GM18526 (cell line): ENCODE results near the gene GCSAM.

Experiments
- POLR2A ChIP-seq: IDR thresholded peaks from 3 replicates; pipeline ENCODE4 v1.6.1; 2011; ENCODE audit not compliant: insufficient read length; ENCODE audit errors: extremely low read depth

GCSAM gene

GRCh38 chr3:112134335-112135124 is 1.5 kb upstream of the GCSAM start:
- no peak for TF ChIP-seq POLR2A

DNA sequence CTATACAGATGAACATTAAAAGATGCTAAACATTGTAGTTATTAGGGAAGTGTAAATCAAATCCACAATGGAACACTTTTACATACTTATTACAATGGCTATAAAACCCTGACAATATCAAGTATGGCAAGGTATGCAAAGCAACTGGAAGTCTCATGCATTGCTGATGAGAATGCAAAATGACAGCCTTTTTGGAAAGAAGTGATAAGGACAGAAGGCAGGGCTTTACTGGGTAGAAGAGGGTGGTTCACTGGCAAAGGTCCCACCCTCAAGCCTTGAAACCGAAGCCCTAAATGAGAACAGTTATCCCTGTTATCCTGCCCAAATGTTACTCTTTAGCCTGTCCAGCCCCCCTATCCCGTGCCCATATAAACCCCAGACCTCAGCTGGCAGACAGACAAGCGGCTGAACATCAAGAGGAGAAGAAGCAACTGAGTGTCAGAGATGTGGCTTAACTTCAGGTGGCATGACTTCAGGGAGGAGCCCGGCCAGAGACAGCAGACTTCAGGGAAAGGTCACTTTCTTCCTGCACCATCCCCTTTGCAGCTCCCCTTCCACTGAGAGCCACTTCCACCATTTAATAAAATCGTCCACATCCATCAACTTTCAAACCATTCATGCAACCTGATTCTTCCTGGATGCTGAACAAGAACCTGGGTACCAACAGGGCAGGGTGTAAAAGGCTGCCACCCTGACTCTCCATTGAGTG is 732 bp upstream of the GCSAM start:
- no peak for TF ChIP-seq POLR2A

DNA sequence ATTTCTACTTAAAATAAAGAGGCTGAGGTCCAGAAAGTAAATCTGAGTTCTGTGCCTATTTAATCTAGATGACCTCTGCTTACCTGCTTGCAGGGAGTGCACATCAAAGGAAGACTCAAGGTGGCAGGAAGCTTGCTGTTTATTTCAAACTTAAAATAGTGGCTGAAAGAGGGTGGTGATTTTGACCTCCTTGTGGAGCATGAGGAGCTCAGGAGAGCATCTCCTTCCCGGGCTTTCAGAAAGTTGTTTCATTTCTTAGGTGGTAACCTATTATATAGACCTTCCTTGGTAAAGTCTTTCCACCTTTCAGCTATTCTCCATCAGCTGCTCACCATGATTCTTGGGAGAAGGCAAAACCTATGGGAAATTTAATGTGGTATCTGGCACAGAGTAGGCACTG is 494 bp downstream of the GCSAM start:
- no peak for TF ChIP-seq POLR2A

DNA sequence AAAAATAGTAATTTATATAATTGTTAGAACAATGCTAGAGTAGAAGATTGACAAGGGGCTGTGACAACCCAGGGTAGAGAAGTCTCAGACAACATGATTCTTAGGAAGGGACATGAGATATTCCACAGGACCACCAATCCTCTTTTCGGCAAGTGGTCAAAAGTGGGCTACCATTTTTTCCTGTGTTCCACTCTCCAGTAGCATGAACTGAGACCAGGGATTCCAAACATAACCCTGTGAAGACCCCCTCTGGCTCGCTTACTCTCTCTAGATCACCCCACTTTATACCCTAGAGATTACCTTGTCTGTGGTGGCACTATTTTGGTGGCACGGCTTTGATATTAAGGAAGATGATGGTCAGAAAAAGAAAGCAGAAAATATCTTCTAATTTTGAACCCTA is 960 bp downstream of the GCSAM start:
- no peak for TF ChIP-seq POLR2A

- no peak for TF ChIP-seq POLR2A
Observed at GRCh38 chr3:112131111-112131510, 1.9 kb downstream of the GCSAM start.

- no peak for TF ChIP-seq POLR2A
Observed at GRCh38 chr3:112130638-112130993, 2.4 kb downstream of the GCSAM start.

DNA sequence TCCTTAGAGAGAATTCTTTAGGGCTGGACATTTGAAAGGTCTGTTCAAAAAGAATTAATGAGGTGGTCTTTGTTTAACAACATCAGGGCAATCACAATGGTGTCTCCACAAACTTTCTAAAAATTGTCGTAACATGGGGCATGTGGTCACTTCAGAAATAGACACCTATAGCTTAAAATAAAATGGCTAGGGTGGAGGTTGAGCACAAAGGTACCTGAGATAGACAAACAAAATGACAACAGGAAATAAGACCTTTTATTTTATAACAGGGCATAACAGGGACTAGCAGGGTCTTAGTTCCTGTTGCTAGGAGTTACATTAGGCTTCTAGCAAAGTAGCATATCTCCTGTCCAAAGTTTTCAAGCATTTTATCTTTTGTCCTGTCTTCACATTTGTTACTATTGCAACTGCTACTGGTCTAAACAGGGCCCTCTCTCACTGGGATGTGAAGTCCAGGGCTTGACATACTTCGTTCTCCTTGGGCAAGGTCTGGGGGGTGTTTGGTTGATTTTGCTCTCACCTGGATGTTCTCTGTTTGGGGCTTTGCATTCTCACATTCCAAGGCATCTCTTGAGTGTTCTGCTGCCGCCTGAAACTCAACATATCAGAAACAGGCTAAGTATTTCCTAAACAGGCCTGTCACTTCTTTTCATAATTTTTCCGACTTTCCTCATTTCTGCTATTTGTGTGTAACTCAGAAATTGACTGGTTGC is 3.0 kb downstream of the GCSAM start:
- no peak for TF ChIP-seq POLR2A

GRCh38 chr3:112128843-112129727 is 4.0 kb downstream of the GCSAM start:
- no peak for TF ChIP-seq POLR2A

DNA sequence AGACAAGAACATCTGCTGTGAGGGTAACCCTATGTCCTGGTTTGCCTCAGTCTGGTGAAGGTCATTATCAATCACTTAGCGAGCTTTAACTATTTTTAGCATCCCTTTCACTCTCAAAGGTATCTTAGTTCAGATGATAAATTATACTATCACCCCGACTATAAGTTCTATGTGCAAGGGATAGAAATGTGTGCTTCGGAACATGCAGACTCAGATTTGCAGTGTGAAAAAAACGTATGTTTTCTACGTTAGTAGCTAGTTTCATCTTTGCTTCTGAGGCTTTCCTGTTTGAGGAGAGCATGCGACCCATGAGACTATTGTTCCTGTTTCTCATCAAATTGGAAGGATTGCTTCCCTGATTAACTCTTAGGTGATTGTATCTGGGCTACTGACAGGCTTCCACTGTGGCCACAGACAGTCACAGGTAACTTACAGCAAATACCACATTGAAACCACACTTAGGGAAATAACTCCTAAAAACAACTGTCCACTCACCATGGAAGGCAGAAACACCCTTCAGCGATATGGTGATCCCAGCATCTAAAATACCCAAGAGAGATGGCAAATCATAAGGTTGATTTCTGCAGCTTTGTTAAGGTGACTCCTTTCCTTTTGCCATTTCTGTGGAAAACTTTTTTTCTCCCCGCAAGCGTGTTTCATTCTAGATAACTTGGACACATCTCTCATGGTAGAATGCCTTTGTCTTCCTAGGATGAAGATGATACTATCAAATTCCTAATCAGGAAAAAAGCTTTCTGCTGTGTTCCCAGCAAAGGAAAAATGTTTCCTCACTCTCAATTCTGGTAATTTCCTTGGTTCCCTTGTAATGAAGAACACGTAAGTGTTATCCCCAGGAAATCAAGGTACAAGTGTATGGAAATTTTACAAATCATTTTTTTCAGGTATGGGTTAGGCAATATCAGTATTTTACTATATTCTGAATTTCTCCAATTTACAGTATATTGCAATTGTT is 5.2 kb downstream of the GCSAM start:
- TF ChIP-seq POLR2A, result no peak

DNA sequence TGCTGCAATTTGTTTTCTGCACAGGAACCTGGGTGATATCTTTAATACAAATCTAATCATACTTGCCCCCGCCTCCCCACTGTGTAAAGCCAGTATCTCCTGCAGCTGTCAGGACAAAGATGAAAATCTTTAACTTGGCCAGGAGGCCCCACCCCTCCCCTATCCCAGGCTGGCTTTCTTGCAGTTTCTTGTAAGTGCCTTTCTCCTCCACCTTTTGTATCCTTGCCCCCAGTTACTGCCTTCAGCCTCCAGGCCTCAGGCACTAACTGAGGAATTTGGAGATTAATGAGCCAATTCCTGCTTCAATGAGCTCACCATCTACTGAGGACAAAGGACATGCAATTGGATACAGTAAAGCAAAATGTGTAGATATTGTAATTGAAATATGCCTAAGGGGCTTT is 6.5 kb downstream of the GCSAM start:
- TF ChIP-seq POLR2A, result no peak

DNA sequence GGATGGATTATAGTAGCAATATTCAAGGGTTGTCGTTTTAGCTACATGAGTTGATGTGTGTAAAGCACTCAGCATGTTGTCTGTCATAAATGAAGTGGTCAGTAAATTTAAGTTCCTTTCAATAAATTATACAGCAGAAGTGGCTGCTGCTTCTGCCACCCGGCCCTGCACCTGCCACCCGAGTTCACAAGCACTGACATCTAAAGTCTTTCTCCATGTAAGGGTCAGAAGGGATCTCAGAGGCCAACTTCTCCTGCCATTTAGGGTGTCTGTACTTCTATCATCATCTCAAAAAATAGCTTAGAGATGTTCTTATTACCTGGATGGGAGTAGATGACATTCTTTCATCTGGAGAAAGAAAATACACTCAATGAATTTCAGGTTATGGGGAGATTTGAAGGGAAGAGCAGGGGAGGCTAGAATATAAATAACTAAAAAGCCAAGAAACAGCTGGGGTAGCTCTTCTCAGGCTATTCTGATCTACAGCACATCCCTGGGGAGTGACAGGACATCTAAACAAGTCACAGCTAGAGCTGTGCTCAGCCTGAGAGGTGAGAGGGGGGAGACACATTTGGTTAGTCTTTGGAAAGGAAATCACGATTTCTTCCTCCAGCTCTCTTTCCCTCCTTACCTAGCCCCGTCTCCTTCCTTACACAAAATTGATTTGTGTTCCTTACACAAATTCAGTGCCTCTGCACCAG is 8.0 kb downstream of the GCSAM start:
- TF ChIP-seq POLR2A, result no peak

GRCh38 chr3:112123548-112123947 is 9.5 kb downstream of the GCSAM start:
- no peak for TF ChIP-seq POLR2A

DNA sequence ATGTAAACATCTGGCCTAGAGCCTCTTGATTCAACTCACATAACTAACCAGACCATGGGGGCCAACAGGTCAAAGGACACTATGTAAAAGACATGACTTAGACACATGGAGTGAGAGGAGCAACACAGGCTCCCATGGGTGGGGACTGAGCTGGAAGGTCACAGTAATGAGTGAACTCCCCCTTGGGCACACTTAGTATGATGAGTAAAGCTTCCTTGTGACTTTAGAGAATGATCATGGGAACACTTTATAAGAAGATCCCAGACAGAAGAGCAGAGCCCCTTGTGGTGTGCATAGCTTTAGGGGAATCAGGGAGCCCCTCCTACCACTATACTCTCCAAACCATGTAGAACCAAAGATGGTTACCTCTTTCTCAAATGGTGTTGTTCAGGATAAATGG is 10.2 kb downstream of the GCSAM start:
- no peak for TF ChIP-seq POLR2A

DNA sequence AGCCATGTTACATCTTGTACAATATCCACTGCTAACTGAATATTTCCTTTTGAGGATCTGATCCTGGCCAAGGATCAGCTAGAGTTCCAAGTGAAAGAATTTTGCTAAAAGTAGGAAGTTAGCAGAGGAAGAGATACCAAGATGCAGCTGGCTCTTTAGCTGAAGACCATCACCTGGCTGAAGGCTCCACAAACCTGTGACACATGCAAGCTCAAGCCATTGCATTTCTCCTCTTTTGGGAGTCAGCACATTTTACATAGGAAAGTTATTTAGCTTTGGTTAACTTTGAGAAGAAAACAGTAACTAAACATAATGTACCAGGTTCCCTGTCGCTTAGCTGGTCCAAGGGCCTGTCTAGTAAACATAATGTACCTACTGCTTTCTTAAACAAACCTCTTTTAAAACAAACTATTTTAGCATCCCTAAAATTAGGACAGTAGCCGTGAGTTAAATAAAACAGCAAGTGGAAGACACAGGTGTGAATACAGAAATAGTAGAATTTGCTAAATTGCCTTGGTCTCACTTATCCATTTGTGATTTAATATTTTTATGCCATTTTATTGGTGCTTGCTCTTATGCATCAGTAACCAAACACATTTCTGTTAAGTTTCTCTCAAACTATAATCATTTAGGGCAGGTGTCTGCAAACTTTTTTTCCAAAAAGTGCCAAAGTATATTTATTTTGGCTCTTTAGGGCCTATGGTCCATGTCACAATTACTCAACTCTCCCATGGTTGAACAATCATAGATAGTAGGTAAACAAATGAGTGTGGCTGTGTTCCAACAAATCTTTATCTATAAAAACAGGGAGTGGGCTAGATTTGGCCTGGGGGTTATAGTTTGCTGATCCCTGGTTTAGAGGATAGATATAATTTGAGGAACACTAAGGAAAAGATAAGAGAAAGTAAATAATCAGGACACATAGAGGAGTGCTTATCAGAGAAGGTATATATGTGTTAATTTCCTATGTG is 11.2 kb downstream of the GCSAM start:
- no peak for TF ChIP-seq POLR2A
